HepG2 (cell line): ENCODE measurements around the gene EFCAB8. TPM values are rescaled to one million over a fixed set of nuclear protein-coding genes. Genes with fewer than 3 reads are reported as not detected.

ENCODE experiments used
- NAIF1 ChIP-seq: sonication (generic); formaldehyde crosslinking; IDR thresholded peaks from 2 replicates; pipeline ENCODE4 v1.5.0; 2020; ENCODE audit warnings: mild to moderate bottlenecking, missing genetic modification reagents, borderline replicate concordance
- NR2C2 ChIP-seq: sonication (generic); formaldehyde crosslinking; IDR thresholded peaks from 2 replicates; pipeline ENCODE4 v1.4.0; 2020; ENCODE audit warnings: missing genetic modification reagents, mild to moderate bottlenecking, moderate library complexity, borderline replicate concordance
- NR2F6 ChIP-seq, 2 experiments: IDR thresholded peaks; 2 replicates each; pipeline ENCODE4 v1.6.1; 2016; ENCODE audit warnings: antibody characterized with exemption in 1 of 2, mild to moderate bottlenecking in 1 of 2
- RAD21 ChIP-seq: fragments of 450-650 bp; formaldehyde crosslinking; IDR thresholded peaks from 2 replicates; pipeline ENCODE4 v1.5.0; 2020; ENCODE audit warnings: mild to moderate bottlenecking
- ZNF17 ChIP-seq: sonication (generic); formaldehyde crosslinking; IDR thresholded peaks from 2 replicates; pipeline ENCODE4 v1.5.0; 2020; ENCODE audit warnings: mild to moderate bottlenecking, missing genetic modification reagents
- ZNF225 ChIP-seq: sonication (generic); formaldehyde crosslinking; IDR thresholded peaks from 2 replicates; pipeline ENCODE4 v1.4.0; 2020; ENCODE audit warnings: mild to moderate bottlenecking, missing genetic modification reagents
- ZNF446 ChIP-seq: sonication (generic); formaldehyde crosslinking; IDR thresholded peaks from 2 replicates; pipeline ENCODE4 v1.5.0; 2020; ENCODE audit warnings: mild to moderate bottlenecking, missing genetic modification reagents
- ZNF550 ChIP-seq: sonication (generic); formaldehyde crosslinking; IDR thresholded peaks from 2 replicates; pipeline ENCODE4 v1.4.0; 2020; ENCODE audit warnings: mild to moderate bottlenecking, missing genetic modification reagents, borderline replicate concordance
- ZNF670 ChIP-seq: sonication (generic); formaldehyde crosslinking; IDR thresholded peaks from 2 replicates; pipeline ENCODE4 v1.8.0; 2022; ENCODE audit warnings: mild to moderate bottlenecking, missing genetic modification reagents, borderline replicate concordance
- ZSCAN20 ChIP-seq: sonication (generic); formaldehyde crosslinking; IDR thresholded peaks from 2 replicates; pipeline ENCODE4 v1.4.0; 2020; ENCODE audit warnings: missing genetic modification reagents, mild to moderate bottlenecking, borderline replicate concordance
- ZSCAN30 ChIP-seq: sonication (generic); formaldehyde crosslinking; IDR thresholded peaks from 2 replicates; pipeline ENCODE4 v1.5.0; 2020; ENCODE audit warnings: mild to moderate bottlenecking, missing genetic modification reagents
- polyA plus RNA-seq, 8 experiments: library from polyadenylated mRNA; depleted of rRNA in 3 of 8; stranded (reverse) in 7 of 8; unstranded in 1 of 8; fragments of >200 nt; fragmentation: Illumina TruSeq in 4 of 8; extraction: Trizol in 4 of 8; gene quantifications; 2 replicates each; pipeline versions ENCODE4 v1.2.1 to v1.2.3, GENCODE V29; 2011 to 2016; ENCODE audit warnings: low read depth in 4 of 8, missing spikeins in 1 of 8, mixed read lengths in 1 of 8; ENCODE audit not compliant: insufficient read depth in 1 of 8
- total RNA-seq, 5 experiments: library from RNA; depleted of rRNA; stranded (reverse); fragments of >200 nt; fragmentation: Illumina TruSeq; extraction: Trizol; gene quantifications; 2 replicates each; pipeline ENCODE4 v1.2.3, GENCODE V29; 2016; ENCODE audit warnings: low read depth in 1 of 5
- TF ChIP-seq, protein P1 (sequence below): sonication (generic); formaldehyde crosslinking; IDR thresholded peaks from 2 replicates; pipeline ENCODE4 v1.8.0; 2022; ENCODE audit warnings: mild to moderate bottlenecking, missing genetic modification reagents, moderate library complexity
- TF ChIP-seq, protein P2 (sequence below): sonication (generic); formaldehyde crosslinking; IDR thresholded peaks from 2 replicates; pipeline ENCODE4 v1.8.0; 2022; ENCODE audit warnings: missing genetic modification reagents, mild to moderate bottlenecking, moderate library complexity, borderline replicate concordance
- TF ChIP-seq, protein P3 (sequence below): sonication (generic); formaldehyde crosslinking; IDR thresholded peaks from 2 replicates; pipeline ENCODE4 v1.4.0; 2020; ENCODE audit warnings: missing genetic modification reagents, borderline replicate concordance
- TF ChIP-seq, protein P4 (sequence below): sonication (generic); formaldehyde crosslinking; IDR thresholded peaks from 2 replicates; pipeline ENCODE4 v1.4.0; 2020; ENCODE audit warnings: missing genetic modification reagents
- TF ChIP-seq, protein P5 (sequence below): sonication (generic); formaldehyde crosslinking; IDR thresholded peaks from 2 replicates; pipeline ENCODE4 v1.4.0; 2020; ENCODE audit warnings: mild to moderate bottlenecking, low read depth, missing genetic modification reagents
- TF ChIP-seq, protein P6 (sequence below): sonication (generic); formaldehyde crosslinking; conservative IDR thresholded peaks from 2 replicates; pipeline ENCODE4 v1.8.0; 2022; ENCODE audit warnings: low read depth, missing genetic modification reagents

Gene EFCAB8
- total and polyA plus RNA-seq, 2 of the 13 experiments (the other 11 are each of a cell fraction or from before 2014, with no cell fraction given): 0.15 to 0.22 TPM

DNA sequence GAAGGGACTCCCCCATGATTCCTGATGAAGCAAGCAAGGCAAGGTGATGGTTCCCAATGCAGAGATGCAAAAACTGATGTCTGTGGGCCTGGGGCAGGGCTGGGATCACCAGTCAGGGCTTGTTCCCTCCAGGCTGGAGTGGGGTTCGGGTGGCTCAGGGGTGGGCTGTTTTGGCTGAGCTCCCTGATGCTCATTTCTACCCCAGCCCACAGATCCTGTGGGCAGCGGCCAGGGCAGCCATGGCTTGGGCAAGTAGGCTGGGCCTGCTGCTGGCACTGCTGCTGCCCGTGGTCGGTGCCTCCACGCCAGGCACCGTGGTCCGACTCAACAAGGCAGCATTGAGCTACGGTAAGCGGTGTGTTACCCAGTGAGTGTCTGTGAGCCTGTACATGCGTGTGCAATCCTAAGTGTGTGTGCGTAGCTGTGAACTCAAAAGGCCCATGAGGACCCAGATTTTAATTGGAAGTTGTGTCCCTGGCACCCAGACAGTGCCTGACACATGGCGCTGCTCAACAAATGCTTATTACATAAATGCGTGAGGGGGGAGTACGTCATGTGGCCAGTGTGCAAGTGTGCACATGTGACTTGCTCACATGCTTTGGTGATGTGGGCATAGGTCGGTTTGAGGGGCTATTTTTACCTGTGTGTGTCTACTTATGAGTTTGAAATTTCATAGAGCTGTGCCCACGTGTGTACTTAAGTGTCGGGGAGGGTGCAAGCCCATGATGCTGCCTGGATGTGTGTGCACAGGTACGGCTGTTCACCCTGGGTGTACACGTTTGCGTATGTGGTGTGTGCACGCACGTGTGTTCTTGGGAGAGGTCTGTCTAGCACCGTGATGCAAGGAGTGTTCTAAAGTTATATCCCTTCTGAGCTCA lies 149.9 kb downstream of the EFCAB8 start (continued):
- TF ChIP-seq ZNF225 (CRISPR knock-in tag) (peak; percentile 62; the same call in 1 of the 2 replicates), NR2F6 (IDR thresholded peaks at IDR 0.05) (no peak), NR2F6 (CRISPR knock-in tag; IDR thresholded peaks at IDR 0.05) (no peak), ZNF446 (CRISPR knock-in tag) (no peak; the same call in 1 of the 2 replicates), ZNF550 (CRISPR knock-in tag) (0 out of 2 replicates have a peak, but pooled peaks have one; percentile 64), ZNF670 (CRISPR knock-in tag) (0 out of 2 replicates have a peak, but pooled peaks have one; percentile 59), ZSCAN20 (no peak; the same call in 1 of the 2 replicates), ZNF17 (no peak), NAIF1 (CRISPR knock-in tag) (no peak; the same call in 1 of the 2 replicates), ZSCAN30 (CRISPR knock-in tag) (no peak), RAD21 (CRISPR knock-in tag) (peak; percentile 10; the same call in 1 of the 2 replicates), NR2C2 (CRISPR knock-in tag) (no peak)
- TF ChIP-seq, protein P1, sequence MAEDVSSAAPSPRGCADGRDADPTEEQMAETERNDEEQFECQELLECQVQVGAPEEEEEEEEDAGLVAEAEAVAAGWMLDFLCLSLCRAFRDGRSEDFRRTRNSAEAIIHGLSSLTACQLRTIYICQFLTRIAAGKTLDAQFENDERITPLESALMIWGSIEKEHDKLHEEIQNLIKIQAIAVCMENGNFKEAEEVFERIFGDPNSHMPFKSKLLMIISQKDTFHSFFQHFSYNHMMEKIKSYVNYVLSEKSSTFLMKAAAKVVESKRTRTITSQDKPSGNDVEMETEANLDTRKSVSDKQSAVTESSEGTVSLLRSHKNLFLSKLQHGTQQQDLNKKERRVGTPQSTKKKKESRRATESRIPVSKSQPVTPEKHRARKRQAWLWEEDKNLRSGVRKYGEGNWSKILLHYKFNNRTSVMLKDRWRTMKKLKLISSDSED: peak; percentile 67; the same call in 1 of the 2 replicates
- TF ChIP-seq, protein P2, sequence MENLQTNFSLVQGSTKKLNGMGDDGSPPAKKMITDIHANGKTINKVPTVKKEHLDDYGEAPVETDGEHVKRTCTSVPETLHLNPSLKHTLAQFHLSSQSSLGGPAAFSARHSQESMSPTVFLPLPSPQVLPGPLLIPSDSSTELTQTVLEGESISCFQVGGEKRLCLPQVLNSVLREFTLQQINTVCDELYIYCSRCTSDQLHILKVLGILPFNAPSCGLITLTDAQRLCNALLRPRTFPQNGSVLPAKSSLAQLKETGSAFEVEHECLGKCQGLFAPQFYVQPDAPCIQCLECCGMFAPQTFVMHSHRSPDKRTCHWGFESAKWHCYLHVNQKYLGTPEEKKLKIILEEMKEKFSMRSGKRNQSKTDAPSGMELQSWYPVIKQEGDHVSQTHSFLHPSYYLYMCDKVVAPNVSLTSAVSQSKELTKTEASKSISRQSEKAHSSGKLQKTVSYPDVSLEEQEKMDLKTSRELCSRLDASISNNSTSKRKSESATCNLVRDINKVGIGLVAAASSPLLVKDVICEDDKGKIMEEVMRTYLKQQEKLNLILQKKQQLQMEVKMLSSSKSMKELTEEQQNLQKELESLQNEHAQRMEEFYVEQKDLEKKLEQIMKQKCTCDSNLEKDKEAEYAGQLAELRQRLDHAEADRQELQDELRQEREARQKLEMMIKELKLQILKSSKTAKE: no peak
- TF ChIP-seq, protein P3, sequence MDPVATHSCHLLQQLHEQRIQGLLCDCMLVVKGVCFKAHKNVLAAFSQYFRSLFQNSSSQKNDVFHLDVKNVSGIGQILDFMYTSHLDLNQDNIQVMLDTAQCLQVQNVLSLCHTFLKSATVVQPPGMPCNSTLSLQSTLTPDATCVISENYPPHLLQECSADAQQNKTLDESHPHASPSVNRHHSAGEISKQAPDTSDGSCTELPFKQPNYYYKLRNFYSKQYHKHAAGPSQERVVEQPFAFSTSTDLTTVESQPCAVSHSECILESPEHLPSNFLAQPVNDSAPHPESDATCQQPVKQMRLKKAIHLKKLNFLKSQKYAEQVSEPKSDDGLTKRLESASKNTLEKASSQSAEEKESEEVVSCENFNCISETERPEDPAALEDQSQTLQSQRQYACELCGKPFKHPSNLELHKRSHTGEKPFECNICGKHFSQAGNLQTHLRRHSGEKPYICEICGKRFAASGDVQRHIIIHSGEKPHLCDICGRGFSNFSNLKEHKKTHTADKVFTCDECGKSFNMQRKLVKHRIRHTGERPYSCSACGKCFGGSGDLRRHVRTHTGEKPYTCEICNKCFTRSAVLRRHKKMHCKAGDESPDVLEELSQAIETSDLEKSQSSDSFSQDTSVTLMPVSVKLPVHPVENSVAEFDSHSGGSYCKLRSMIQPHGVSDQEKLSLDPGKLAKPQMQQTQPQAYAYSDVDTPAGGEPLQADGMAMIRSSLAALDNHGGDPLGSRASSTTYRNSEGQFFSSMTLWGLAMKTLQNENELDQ: no peak
- TF ChIP-seq, protein P4, sequence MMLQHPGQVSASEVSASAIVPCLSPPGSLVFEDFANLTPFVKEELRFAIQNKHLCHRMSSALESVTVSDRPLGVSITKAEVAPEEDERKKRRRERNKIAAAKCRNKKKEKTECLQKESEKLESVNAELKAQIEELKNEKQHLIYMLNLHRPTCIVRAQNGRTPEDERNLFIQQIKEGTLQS (CRISPR knock-in tag): peak; percentile 31; the same call in 1 of the 2 replicates
- TF ChIP-seq, protein P5, sequence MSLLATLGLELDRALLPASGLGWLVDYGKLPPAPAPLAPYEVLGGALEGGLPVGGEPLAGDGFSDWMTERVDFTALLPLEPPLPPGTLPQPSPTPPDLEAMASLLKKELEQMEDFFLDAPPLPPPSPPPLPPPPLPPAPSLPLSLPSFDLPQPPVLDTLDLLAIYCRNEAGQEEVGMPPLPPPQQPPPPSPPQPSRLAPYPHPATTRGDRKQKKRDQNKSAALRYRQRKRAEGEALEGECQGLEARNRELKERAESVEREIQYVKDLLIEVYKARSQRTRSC (CRISPR knock-in tag): no peak; the same call in 1 of the 2 replicates
- TF ChIP-seq, protein P6, sequence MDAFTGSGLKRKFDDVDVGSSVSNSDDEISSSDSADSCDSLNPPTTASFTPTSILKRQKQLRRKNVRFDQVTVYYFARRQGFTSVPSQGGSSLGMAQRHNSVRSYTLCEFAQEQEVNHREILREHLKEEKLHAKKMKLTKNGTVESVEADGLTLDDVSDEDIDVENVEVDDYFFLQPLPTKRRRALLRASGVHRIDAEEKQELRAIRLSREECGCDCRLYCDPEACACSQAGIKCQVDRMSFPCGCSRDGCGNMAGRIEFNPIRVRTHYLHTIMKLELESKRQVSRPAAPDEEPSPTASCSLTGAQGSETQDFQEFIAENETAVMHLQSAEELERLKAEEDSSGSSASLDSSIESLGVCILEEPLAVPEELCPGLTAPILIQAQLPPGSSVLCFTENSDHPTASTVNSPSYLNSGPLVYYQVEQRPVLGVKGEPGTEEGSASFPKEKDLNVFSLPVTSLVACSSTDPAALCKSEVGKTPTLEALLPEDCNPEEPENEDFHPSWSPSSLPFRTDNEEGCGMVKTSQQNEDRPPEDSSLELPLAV: no peak
